ENCODE results near the gene CMTM4.

CMTM4 gene

GRCh38 chr16:66566051-66566901 is 130.3 kb downstream of the CMTM4 start, which contains the start of gene CMTM1:
CMTM1 (plus strand) TSS chr16:66566439; CDS start chr16:66566514, 75 bp downstream.
- no peak for DNase-seq (ENCODE audit: low read depth in 2 of 2)
